ENCODE data around the gene MGLL.
A peak's percentile ranks its signal among the peaks of the same experiment; 100 is the strongest.

GRCh38 chr3:127672429-127673190, 149.7 kb downstream of the MGLL start, which contains the start of gene ABTB1:
- TF ChIP-seq CTCF (IDR thresholded peaks at IDR 0.05 in 4 of 5, conservative IDR thresholded peaks at IDR 0.05 in 1 of 5): no peak
- TF ChIP-seq POLR2A (IDR thresholded peaks at IDR 0.05): peak; percentile 91 to 93

All from gastrocnemius medialis (tissue), 4 donors.